NCI-H2196 (cell line): ENCODE results near the gene PTMA.
"Not testable (repeated sequence)": the region's sequence is repeated elsewhere in the genome, so short reads cannot be mapped to it uniquely, and the experiment has no call there.

Experiments used
- DNase-seq: peaks from one replicate; lab custom pipeline; 2025; ENCODE audit not compliant: unreplicated experiment; lab: John Stamatoyannopoulos, UW

PTMA gene

GRCh38 chr2:231714639-231715498 lies 6.5 kb downstream of the PTMA start:
- DNase-seq: peak; percentile 85

- DNase-seq: no peak
Observed at GRCh38 chr2:231715499-231715837, 7.1 kb downstream of the PTMA start.

GRCh38 chr2:231715988-231716616 lies 7.8 kb downstream of the PTMA start:
- no peak for DNase-seq

- no peak for DNase-seq
Observed at GRCh38 chr2:231716666-231717280, 8.4 kb downstream of the PTMA start.

- DNase-seq: peak; percentile 53
Observed at GRCh38 chr2:231717281-231718171, 9.2 kb downstream of the PTMA start.

- no peak for DNase-seq
Observed at GRCh38 chr2:231718799-231719198, 10.5 kb downstream of the PTMA start.

- DNase-seq: no peak
Observed at GRCh38 chr2:231720292-231720986, 12.1 kb downstream of the PTMA start.

GRCh38 chr2:231720987-231721966 lies 13.0 kb downstream of the PTMA start:
- DNase-seq: no peak

GRCh38 chr2:231722721-231723307 lies 14.5 kb downstream of the PTMA start:
- no peak for DNase-seq

- DNase-seq: no peak
Observed at GRCh38 chr2:231725476-231725875, 17.2 kb downstream of the PTMA start.

- DNase-seq: no peak
Observed at GRCh38 chr2:231726276-231726675, 18.0 kb downstream of the PTMA start.

GRCh38 chr2:231727621-231728020 lies 19.3 kb downstream of the PTMA start:
- no peak for DNase-seq

- DNase-seq: no peak
Observed at GRCh38 chr2:231732604-231733003, 24.3 kb downstream of the PTMA start.

GRCh38 chr2:231737761-231738160 lies 29.4 kb downstream of the PTMA start:
- DNase-seq: no peak

GRCh38 chr2:231743376-231744116 lies 35.2 kb downstream of the PTMA start:
- no peak for DNase-seq

GRCh38 chr2:231745303-231746038 lies 37.1 kb downstream of the PTMA start:
- no peak for DNase-seq

- DNase-seq: not testable (repeated sequence)
Observed at GRCh38 chr2:231748153-231748896, 40.0 kb downstream of the PTMA start.
